ENCODE measurements around the gene USH1C.

USH1C gene

DNA sequence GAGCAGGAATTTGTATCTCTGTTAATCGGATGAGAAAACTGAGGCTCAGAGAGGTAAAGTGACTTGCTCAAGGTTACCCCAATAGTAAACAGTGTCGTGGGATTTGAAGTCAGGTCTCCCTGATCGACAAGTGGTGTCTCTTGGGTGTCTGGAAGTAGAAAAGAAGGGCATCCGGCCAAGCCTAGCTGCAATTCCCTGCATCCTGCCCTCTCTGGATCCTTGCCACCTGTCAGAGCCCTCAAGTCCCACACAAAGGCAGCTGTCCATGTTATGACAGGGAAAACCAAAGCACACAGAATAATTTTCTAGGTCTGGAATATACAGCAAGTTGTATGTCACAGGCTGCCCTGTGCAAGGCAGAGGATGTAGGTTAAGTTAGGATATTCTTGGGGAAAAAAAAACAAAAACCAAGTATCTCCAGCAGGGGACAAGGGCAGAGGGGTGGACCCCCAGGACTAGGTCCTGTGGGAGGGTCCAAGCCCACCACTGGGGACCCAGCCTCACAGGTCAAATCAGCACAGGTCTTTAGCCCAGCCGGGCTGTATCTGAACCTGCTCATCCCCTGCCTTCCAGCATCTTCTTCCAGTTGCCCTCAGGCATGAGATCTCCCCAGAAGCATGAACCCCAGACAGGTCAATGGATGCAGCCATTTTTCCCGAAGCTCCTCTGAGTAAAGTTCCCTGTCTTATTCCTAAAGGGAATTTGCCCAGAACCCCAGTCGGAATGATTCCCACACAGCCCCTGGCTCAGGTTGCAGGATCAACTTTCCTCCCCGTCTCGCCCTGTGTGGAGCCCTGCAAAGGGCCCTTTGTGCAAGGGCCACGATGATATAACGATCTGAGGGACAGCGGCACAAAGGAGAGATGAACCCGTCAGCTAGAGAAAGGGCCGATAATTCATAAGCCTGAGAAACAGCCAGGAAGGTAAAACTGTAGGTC lies 15.0 kb downstream of the USH1C start:
- TF ChIP-seq, protein P1, sequence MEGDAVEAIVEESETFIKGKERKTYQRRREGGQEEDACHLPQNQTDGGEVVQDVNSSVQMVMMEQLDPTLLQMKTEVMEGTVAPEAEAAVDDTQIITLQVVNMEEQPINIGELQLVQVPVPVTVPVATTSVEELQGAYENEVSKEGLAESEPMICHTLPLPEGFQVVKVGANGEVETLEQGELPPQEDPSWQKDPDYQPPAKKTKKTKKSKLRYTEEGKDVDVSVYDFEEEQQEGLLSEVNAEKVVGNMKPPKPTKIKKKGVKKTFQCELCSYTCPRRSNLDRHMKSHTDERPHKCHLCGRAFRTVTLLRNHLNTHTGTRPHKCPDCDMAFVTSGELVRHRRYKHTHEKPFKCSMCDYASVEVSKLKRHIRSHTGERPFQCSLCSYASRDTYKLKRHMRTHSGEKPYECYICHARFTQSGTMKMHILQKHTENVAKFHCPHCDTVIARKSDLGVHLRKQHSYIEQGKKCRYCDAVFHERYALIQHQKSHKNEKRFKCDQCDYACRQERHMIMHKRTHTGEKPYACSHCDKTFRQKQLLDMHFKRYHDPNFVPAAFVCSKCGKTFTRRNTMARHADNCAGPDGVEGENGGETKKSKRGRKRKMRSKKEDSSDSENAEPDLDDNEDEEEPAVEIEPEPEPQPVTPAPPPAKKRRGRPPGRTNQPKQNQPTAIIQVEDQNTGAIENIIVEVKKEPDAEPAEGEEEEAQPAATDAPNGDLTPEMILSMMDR (IDR thresholded peaks at IDR 0.05; ENCODE audit: low read depth, low read length, missing control alignments), result no peak
- DNase-seq (ENCODE audit: low read depth), result no peak
- H3K4me3 ChIP-seq (ENCODE audit: low read depth, low read length), result no peak overlapping the region

DNA sequence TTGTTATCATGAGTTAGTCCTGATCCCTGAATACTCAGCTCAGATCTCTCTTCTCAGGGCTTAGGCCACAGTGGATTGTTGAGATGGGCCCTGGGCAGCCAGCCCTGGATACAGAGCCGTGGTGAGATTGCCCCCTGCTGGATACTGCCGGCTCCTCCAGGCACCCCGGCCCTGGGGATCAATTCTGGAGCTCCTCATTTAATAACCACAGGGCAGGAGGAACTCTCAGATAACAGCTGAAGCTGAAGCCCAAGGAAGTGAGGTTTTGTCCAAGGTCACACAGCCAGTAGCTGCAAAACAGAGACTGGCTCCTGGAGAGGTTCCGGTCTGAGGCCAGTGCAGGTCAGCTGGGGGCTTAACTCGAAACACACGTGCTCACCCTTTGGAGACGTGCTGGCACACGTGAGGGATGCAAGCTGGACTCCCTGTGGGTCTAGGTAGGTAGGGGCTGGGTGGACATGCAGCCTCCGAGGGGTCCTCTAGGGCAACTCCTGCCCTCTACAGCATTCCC lies 16.0 kb downstream of the USH1C start:
- TF ChIP-seq, protein P1 (IDR thresholded peaks at IDR 0.05; ENCODE audit: low read depth, low read length, missing control alignments), result peak; percentile 71
- H3K4me3 ChIP-seq (ENCODE audit: low read depth, low read length), result no peak overlapping the region
- DNase-seq (ENCODE audit: low read depth), result no peak

DNA sequence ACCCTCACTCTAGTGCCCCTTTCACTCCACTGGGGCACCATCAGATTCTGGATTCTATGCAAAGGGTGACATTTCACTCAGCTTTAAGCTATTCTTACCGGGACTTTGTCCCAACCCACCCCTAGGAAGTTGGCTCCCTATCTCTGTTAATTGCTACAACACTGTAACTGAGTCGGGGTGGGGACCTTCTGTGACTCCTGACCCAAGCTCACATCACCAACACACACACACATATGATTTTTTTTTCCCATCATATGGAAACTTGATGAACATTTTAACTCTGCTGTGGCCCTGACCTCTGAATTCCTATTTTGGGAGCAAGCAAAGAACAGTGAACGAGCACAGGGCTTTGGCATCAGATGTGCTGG lies 16.6 kb downstream of the USH1C start:
- H3K4me3 ChIP-seq (ENCODE audit: low read depth, low read length), result no peak overlapping the region
- TF ChIP-seq, protein P1 (IDR thresholded peaks at IDR 0.05; ENCODE audit: low read depth, low read length, missing control alignments), result no peak
- DNase-seq (ENCODE audit: low read depth), result no peak

DNA sequence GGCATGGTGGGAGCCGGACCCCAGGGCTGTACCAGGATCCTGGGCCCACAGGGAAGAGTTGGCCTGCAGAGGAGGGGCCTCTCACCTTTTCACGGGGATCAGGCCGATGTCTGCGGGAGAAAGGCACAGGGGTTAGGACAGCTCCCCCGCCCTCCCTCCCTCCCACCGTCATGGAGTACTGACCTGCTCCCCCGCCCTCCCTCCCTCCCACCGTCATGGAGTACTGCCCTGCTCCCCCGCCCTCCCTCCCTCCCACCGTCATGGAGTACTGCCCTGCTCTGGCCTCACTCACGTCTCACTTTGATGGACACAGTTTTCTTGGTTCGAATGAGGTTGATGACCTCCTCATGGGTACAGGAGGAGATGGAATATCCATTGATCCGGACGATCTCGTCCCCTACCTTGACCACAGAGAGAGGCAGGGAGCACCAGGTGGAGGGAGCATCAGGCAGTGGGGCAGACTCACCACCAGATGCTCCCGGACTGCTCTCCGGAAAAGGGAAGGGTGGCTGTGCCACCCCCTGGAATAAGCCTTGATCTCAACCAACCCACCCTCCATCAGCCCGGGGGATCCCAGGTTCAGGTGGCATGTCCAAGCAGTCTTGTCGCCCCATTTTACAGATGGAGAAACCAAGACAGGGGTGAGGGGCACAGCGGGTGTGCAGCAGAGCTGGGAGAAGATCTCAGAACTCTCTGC lies 17.1 kb downstream of the USH1C start:
- no peak overlapping the region for H3K4me3 ChIP-seq (ENCODE audit: low read depth, low read length)
- TF ChIP-seq, protein P1 (IDR thresholded peaks at IDR 0.05; ENCODE audit: low read depth, low read length, missing control alignments), result no peak
- no peak for DNase-seq (ENCODE audit: low read depth)

DNA sequence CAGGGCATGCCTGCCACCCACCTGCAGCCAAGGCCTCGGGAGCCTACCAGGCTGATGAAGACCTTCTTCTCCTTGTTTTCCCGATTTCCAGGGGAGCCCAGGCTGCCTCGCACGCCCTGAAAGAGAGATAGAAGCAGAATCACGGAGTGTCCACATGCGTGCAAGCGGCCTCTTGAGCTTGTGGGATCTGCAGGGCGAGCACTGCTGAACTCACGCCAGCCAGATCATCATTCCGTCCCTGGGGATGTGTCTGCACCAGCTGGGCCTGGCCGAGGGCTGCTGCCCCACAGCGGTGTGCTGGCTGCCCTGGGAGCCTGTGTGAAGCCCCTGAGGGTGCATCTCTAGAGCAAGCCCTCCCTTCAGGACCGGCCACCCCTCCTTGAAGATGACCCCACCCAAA lies 17.9 kb downstream of the USH1C start:
- DNase-seq (ENCODE audit: low read depth), result no peak
- TF ChIP-seq, protein P1 (IDR thresholded peaks at IDR 0.05; ENCODE audit: low read depth, low read length, missing control alignments), result no peak

DNA sequence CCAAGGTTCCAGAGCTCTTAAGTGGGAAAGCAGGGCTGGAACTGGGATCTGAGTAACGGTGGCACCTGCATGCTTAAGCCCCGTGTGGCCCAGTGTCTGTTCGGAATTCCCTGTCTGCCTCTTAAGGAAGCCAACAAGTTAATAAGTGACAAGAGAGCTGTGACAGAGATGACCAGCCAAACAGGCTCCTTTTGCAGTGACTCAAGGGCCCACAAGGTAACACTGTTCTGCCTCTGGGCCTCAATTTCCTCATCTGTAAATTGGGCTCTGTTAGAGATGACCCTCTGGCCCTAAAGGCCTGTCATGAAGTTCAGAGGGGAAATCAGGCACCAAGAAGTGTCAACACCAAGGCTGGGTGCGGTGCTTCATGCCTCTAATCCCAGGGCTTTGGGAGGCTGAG lies 18.6 kb downstream of the USH1C start:
- no peak for DNase-seq (ENCODE audit: low read depth)
- TF ChIP-seq, protein P1 (IDR thresholded peaks at IDR 0.05; ENCODE audit: low read depth, low read length, missing control alignments), result no peak
- H3K4me3 ChIP-seq (ENCODE audit: low read depth, low read length), result no peak overlapping the region

More for the DNA sequence above, 17.9 kb downstream of the USH1C start:
- H3K4me3 ChIP-seq (ENCODE audit: low read depth, low read length), result no peak overlapping the region

All from GM12864 (cell line).